WTC11 (cell line): ENCODE results near the gene LENG9. TPM values are rescaled to one million over a fixed set of nuclear protein-coding genes. Genes with fewer than 3 reads are reported as not detected.

Source experiments
- ATAC-seq: fragments of 200-7000 bp; cut with Tn5 transposase; 2 replicates; pipeline ENCODE4 v1.10.0; 2021; ENCODE audit warnings: mild to moderate bottlenecking, moderate library complexity
- CTCF ChIA-PET: fragments of 300-600 bp; sonication (Branson Sonifier 250); formaldehyde crosslinking; loops from one replicate; lab custom pipeline; 2021; ENCODE audit warnings: antibody characterized with exemption; lab: Charles Lee
- POLR2A ChIA-PET: fragments of 350-600 bp; sonication (Branson Sonifier 250); formaldehyde crosslinking; loops from one replicate; lab custom pipeline; 2021; ENCODE audit warnings: antibody characterized with exemption; lab: Charles Lee
- DNase-seq: peaks from one replicate; pipeline ENCODE4 v3.0.0; 2021; ENCODE audit warnings: low spot score
- H3K27ac Mint-ChIP-seq: 2 replicates; pipeline ENCODE4 v1.8.0; 2021; ENCODE audit warnings: mixed read lengths
- H3K27me3 Mint-ChIP-seq: 2 replicates; pipeline ENCODE4 v1.8.0; 2021; ENCODE audit warnings: low read depth, mild to moderate bottlenecking, moderate library complexity, mixed read lengths
- H3K36me3 Mint-ChIP-seq: 2 replicates; pipeline ENCODE4 v1.8.0; 2021; ENCODE audit warnings: mixed read lengths
- H3K4me1 Mint-ChIP-seq: 2 replicates; pipeline ENCODE4 v1.8.0; 2022; ENCODE audit warnings: mixed read lengths
- H3K4me3 Mint-ChIP-seq: 2 replicates; pipeline ENCODE4 v1.8.0; 2021; ENCODE audit warnings: mild to moderate bottlenecking, moderate library complexity, mixed read lengths
- H3K9me3 Mint-ChIP-seq: 2 replicates; pipeline ENCODE4 v1.8.0; 2021; ENCODE audit warnings: mixed read lengths
- ARID4B ChIP-seq: sonication (generic); formaldehyde crosslinking; IDR thresholded peaks from 2 replicates; pipeline ENCODE4 v1.8.0; 2023; ENCODE audit warnings: missing genetic modification reagents, mild to moderate bottlenecking, borderline replicate concordance
- CBFB ChIP-seq: sonication (generic); formaldehyde crosslinking; IDR thresholded peaks from 2 replicates; pipeline ENCODE4 v1.8.1; 2022; ENCODE audit warnings: mild to moderate bottlenecking, low read depth, missing genetic modification reagents
- CDX4 ChIP-seq: fragments of 250-450 bp; sonication (Bioruptor Pico); IDR thresholded peaks from 2 replicates; pipeline ENCODE4 v1.9.0; 2021; ENCODE audit warnings: moderate library complexity, mild to moderate bottlenecking, inconsistent platforms, borderline replicate concordance
- CTCF ChIP-seq: fragments of 200-600 bp; IDR thresholded peaks from 2 replicates; pipeline ENCODE4 v1.8.0; 2022; ENCODE audit warnings: antibody characterized with exemption
- ESRRA ChIP-seq: sonication (generic); formaldehyde crosslinking; IDR thresholded peaks from 2 replicates; pipeline ENCODE4 v1.8.1; 2022; ENCODE audit warnings: mild to moderate bottlenecking, missing genetic modification reagents, borderline replicate concordance
- KAT7 ChIP-seq: sonication (generic); formaldehyde crosslinking; IDR thresholded peaks from 2 replicates; pipeline ENCODE4 v1.8.1; 2023; ENCODE audit warnings: missing genetic modification reagents, mild to moderate bottlenecking, borderline replicate concordance
- MAX ChIP-seq: sonication (generic); formaldehyde crosslinking; IDR thresholded peaks from 2 replicates; pipeline ENCODE4 v1.8.0; 2022; ENCODE audit warnings: mild to moderate bottlenecking, missing genetic modification reagents
- MYBL2 ChIP-seq: sonication (generic); formaldehyde crosslinking; IDR thresholded peaks from 2 replicates; pipeline ENCODE4 v1.8.1; 2023; ENCODE audit warnings: mild to moderate bottlenecking, moderate library complexity, missing genetic modification reagents
- NR1H2 ChIP-seq: sonication (generic); formaldehyde crosslinking; IDR thresholded peaks from 2 replicates; pipeline ENCODE4 v1.9.0; 2021; ENCODE audit warnings: mild to moderate bottlenecking, moderate library complexity, missing genetic modification reagents
- RELA ChIP-seq: sonication (generic); formaldehyde crosslinking; IDR thresholded peaks from 2 replicates; pipeline ENCODE4 v1.8.1; 2022; ENCODE audit warnings: missing genetic modification reagents, mild to moderate bottlenecking, borderline replicate concordance
- USF1 ChIP-seq: sonication (generic); formaldehyde crosslinking; IDR thresholded peaks from 2 replicates; pipeline ENCODE4 v1.8.0; 2022; ENCODE audit warnings: mild to moderate bottlenecking, missing genetic modification reagents
- ZBTB43 ChIP-seq: sonication (generic); formaldehyde crosslinking; IDR thresholded peaks from 2 replicates; pipeline ENCODE4 v1.8.1; 2023; ENCODE audit warnings: mild to moderate bottlenecking, missing genetic modification reagents
- ZMAT4 ChIP-seq: fragments of 250-450 bp; sonication (Bioruptor Pico); IDR thresholded peaks from 2 replicates; pipeline ENCODE4 v1.9.0; 2021; ENCODE audit warnings: mild to moderate bottlenecking
- ZNF425 ChIP-seq: fragments of 250-450 bp; sonication (Bioruptor Pico); conservative IDR thresholded peaks from 2 replicates; pipeline ENCODE4 v1.9.0; 2021; ENCODE audit warnings: mild to moderate bottlenecking
- ZNF671 ChIP-seq: fragments of 250-450 bp; sonication (Bioruptor Pico); IDR thresholded peaks from 2 replicates; pipeline ENCODE4 v1.8.0; 2021; ENCODE audit warnings: mild to moderate bottlenecking
- ZSCAN18 ChIP-seq: fragments of 250-450 bp; sonication (Bioruptor Pico); IDR thresholded peaks from 2 replicates; pipeline ENCODE4 v2.1.2; 2022; ENCODE audit warnings: mild to moderate bottlenecking, moderate library complexity
- total RNA-seq: library from RNA; stranded (reverse); gene quantifications from 3 replicates; pipeline ENCODE4 v1.2.3, GENCODE V29; 2021

LENG9 gene
- total RNA-seq, 1 experiment from 2014 or later: 6.1 TPM

- ChIA-PET POLR2A (interaction anchor here (0.6 to 1.0 kb wide), 6 partner anchors 9 to 841 kb away, joined by 3 to 13 read pairs (median 5); partner anchors contain the start of genes CDC42EP5 and LENG8), CTCF (interaction anchor here (1.0 to 2.6 kb wide), 8 partner anchors 16 to 624 kb away, joined by 3 to 27 read pairs (median 4); partner anchors contain the start of genes LENG8 and TTYH1)
- peak overlapping the region; percentile 78 for H3K4me3 Mint-ChIP-seq
- no peak for TF ChIP-seq MAX (CRISPR knock-in tag)
- 0 out of 2 replicates have a peak, but pooled peaks have one; percentile 25 for TF ChIP-seq ZBTB43 (CRISPR knock-in tag)
- ATAC-seq (peak; percentile 64), DNase-seq (peak; percentile 98)
- peak overlapping the region; percentile 99 for H3K27ac Mint-ChIP-seq
- H3K36me3 Mint-ChIP-seq: peaks cover 10% of the 10 kb centered on the region
- H3K9me3 Mint-ChIP-seq: no peaks in the 10 kb centered on the region
- peaks cover 31% of the 10 kb centered on the region for H3K27me3 Mint-ChIP-seq
- H3K4me1 Mint-ChIP-seq: peaks cover 7% of the 10 kb centered on the region
Measured at GRCh38 chr19:54464044-54464629, 559 bp upstream of the LENG9 start.

GRCh38 chr19:54462655-54463530, 685 bp downstream of the LENG9 start:
- DNase-seq (peak; percentile 69), ATAC-seq (peak; percentile 21)
- H3K27ac Mint-ChIP-seq: no peak overlapping the region
- peaks cover 18% of the 10 kb centered on the region for H3K27me3 Mint-ChIP-seq
- peaks cover 23% of the 10 kb centered on the region for H3K36me3 Mint-ChIP-seq
- H3K4me1 Mint-ChIP-seq: peaks cover 7% of the 10 kb centered on the region
- ChIA-PET POLR2A (interaction anchor here (0.8 to 1.1 kb wide), 5 partner anchors 9 to 842 kb away, joined by 4 to 13 read pairs (median 6); partner anchors contain the start of genes CDC42EP5 and LENG8), CTCF (interaction anchor here (0.6 to 2.6 kb wide), 15 partner anchors 12 to 1192 kb away, joined by 3 to 27 read pairs (median 4); partner anchors contain the start of genes LENG8, TTYH1 and U2AF2)
- no peaks in the 10 kb centered on the region for H3K9me3 Mint-ChIP-seq
- H3K4me3 Mint-ChIP-seq: peak overlapping the region; percentile 78
- TF ChIP-seq ARID4B (peak; percentile 87), RELA (CRISPR knock-in tag) (peak; percentile 23; the same call in 1 of the 2 replicates), CBFB (CRISPR knock-in tag) (peak; percentile 64; the same call in 1 of the 2 replicates), KAT7 (peak; percentile 93), ZNF425 (CRISPR knock-in tag) (peak; percentile 66; the same call in 1 of the 2 replicates), ZSCAN18 (CRISPR knock-in tag) (no peak), CDX4 (CRISPR knock-in tag) (no peak; the same call in 1 of the 2 replicates), MYBL2 (CRISPR knock-in tag) (peak; percentile 94), ZMAT4 (CRISPR knock-in tag) (no peak), ZNF671 (CRISPR knock-in tag) (0 out of 2 replicates have a peak, but pooled peaks have one; percentile 9), CTCF (no peak), NR1H2 (CRISPR knock-in tag) (no peak), ESRRA (CRISPR knock-in tag) (no peak), USF1 (peak; percentile 58; the same call in 1 of the 2 replicates)
